Activated CD4-positive, alpha-beta T cell treated with anti-CD3 and anti-CD28 coated beads, Interleukin-10, Interleukin-2, amounts not matched to agents 100 ng/mL and 50 ng/mL, durations not matched to agents 16 hours and 8 hours (primary cell): Measurements from ENCODE around the gene HHATL.
A peak's percentile ranks its signal among the peaks of the same experiment; 100 is the strongest.

ENCODE experiments used
- DNase-seq: peaks from one replicate; pipeline ENCODE4 v3.0.0-alpha.2; 2020

HHATL gene

GRCh38 chr3:42662813-42663535 is 39.6 kb downstream of the HHATL start:
- DNase-seq = no peak

GRCh38 chr3:42662037-42662812 is 40.4 kb downstream of the HHATL start:
- no peak for DNase-seq

- no peak for DNase-seq
Measured at GRCh38 chr3:42661593-42662022, 41.0 kb downstream of the HHATL start.

- DNase-seq = peak; percentile 29
Measured at GRCh38 chr3:42660898-42661297, 41.7 kb downstream of the HHATL start.

DNA sequence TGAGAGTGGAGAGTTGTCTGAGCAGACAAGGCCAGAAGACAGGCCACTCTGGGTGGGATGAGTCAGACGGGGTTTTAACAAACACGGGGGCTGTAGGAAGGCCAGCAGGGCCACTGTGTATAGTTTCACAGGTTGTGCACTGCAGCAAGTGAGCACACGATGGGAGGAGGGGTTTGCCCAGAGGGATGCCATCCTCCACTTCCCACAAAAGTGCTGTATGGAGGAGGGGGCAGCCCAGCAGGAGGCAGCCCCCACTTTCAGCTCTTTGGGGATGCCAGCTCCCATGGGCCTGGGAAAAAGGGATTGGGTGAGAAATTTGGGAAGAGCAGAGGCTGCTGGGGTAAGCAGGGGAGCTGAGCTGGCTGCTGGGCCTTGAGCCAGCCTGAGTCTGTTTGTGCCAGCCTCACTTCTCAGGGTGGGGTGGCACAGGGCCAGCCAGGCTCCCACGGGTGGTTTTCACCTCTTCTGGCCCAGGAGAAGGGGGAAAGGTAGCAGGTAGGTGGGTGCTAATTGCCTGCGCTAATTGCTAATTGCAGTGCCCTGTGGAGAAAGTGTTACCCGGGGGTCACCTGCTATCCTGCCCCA is 42.4 kb downstream of the HHATL start:
- no peak for DNase-seq

GRCh38 chr3:42659451-42660130 is 43.0 kb downstream of the HHATL start:
- no peak for DNase-seq

GRCh38 chr3:42658771-42659390 is 43.7 kb downstream of the HHATL start:
- DNase-seq = no peak

GRCh38 chr3:42658091-42658770 is 44.4 kb downstream of the HHATL start:
- DNase-seq = no peak

DNA sequence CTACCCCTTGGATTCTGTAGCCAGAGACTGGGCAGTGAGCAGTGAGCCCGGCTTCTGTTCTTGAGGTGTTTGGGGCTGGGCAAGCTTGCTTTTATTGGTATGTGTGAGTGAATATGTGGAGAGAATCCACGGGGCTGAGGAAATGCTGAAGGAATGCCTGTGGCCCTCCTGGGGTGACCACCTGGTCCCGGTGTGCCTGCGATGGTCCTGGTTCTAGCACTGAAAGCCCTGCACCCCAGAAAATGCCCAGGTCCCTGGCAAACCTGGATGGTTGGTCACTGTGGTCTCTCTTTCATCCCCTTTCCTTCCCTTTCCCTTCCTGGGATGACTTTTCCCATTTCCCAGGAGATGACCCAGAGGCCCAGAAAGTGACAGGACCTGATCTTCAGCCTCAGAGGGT is 44.9 kb downstream of the HHATL start:
- no peak for DNase-seq

DNA sequence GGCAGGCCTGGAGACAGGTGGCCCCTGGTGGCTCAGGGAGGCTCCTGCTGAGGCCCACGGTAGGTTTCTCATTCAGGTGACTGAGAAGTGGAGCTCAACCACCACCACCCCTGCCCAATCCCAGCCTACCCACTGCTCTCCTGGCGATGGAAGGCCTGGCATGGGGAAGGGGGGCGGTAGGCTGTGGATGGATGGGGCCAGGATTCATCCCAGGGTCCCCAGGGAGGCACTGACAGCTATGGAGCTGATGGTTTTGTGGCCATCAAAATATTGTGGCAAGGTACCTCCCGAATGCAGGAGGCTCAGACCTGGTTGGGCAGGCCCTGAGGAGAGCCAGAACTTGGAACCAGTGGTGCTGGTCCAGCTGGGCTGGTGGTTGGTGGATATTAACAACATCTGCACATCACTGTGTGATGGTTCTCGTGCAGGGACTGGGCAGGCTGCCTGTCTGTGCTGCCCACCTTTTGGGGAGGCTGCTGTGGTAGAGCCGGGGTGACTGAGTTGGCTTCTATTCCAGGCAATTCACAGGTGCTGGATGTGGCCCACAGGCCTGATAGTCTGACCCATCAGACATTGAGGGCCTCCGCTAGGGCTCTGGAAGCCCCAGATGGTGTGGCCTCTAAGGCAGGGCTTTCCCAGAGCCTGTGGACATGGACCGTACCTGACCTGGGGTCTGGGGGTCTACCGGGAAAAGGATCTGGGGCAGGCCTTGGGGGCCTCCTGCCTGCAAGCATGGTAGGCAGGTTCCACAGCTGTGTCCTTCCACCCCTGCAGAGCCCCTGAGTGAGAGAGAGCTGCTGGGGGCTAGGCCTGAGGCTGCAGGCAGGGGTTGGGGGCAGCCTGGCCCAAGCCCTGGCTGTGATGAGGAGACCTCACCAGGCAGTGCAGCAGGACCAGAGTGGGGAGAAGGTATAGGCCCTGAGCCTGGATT is 45.7 kb downstream of the HHATL start:
- DNase-seq = no peak

GRCh38 chr3:42655980-42656679 is 46.5 kb downstream of the HHATL start:
- no peak for DNase-seq

- no peak for DNase-seq
Measured at GRCh38 chr3:42655331-42655888, 47.2 kb downstream of the HHATL start.

DNA sequence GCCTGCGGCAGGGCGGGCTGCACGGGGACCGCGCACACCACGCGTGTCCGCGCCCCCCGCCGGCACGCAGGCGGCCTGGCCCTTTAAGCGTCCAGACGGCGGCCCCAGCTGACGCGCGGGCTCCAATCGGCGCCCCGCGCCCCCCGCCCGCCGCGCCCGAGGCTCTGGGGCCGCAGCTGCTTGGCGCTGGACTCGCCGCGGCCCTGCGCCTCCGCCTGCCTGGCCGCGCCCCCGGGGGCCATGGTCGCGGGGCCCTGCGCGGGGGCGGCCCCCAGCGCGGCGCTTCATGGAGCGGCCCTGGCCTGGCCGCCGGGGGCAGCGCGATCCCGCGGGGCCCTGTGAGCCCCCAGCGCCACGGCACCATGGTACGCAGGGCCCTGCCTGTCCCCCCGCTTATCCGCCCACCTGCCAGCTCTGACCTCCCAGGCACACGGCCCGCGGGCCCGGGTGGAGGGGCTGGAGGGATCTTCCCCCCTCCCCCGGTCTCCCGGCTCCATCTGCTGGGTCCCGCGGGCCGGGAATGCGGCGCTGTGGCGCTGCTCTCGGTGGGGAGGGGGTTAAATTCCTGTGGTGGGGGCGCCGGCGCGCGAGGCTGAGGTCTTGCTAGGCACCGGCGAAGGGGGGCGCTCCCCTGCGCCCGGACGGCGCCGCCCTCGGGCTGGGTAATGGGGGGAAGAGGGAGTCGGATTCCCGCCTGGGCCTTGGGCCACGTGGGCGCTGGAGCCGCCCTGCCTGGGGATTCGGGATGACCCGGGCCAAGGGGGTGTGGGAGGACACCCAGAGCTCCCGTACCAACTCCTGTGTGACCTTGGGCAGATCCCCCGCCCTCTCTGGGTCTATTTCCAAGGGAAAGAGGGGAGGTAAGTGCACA is 48.0 kb downstream of the HHATL start:
- no peak for DNase-seq

GRCh38 chr3:42653560-42654330 is 48.9 kb downstream of the HHATL start, which contains the start of gene ZBTB47:
TSS of gene ZBTB47 (plus strand) at chr3:42653697. CDS start at chr3:42658356, 4,659 bp downstream.
- DNase-seq = no peak

DNA sequence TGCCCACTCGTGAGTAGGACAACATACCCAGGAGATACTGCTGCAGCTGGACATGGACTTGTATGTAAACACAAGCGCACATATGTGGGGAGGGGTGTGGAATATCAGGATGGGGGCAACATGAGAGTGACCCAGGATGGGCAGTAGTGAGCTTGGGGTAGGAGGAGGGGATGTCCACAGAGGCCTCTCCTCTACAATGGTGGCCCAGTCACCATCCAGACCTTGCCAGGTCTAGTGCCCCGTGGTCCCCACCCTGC is 49.4 kb downstream of the HHATL start:
- DNase-seq = no peak

DNA sequence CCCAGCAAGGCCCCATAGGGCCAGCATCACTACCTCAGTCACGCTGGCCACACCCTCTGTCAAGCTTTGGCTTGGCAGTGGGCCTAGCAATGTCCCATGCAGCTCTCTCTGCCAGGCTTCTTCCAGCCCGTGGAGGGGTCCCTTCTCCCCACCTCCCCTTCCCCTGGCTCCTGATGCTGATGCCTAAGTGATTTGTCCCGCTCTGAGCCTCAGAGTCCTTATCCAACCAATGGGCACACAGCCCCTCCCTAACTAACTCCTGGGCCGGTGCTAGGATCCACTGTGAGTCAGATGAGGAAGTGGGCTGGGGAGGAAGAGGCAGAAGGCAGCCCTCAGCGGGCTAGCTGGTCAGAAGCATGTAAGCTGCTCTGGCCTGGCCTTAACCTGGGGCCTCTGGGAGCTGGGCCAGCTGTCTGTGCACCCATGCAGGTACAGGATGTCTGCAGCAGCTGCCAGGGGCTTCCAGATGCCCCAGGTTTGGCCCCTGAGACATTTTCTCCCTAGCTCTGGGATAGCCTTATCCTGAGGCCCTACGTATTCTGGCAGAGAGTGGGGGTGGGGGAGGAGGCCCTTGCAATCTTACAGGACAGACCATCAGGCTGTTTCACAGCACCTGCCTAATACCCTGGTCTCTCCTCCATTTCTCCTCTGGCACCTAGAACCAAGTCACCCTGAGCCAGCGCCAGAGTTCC is 49.8 kb downstream of the HHATL start:
- DNase-seq = no peak

DNA sequence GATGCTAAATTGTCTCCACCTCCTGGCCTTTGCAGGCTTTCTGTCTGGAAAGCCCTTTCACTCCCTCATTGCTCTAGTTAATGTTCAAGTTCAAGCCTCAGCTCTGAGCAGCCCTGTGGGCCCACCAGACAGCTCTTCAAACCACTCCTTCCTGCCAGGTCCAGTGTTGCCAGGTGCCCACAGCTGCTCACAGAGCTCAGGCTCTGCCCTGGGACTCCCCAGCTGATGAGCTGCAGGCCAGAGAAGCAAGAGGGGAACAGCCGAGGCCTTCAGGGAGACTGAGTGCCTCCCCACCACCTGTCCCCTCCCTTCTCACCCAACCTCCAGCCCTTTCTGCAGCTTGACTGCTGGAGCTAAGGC is 50.4 kb downstream of the HHATL start:
- DNase-seq = no peak
